GM19397 (cell line): ENCODE results near the gene TGOLN2.

Experiments
- ATAC-seq: cut with Tn5 transposase; IDR thresholded peaks from one replicate; pipeline ENCODE4 v1.9.1; 2021; ENCODE audit warnings: mild to moderate bottlenecking, moderate library complexity; ENCODE audit not compliant: unreplicated experiment

TGOLN2 gene

DNA sequence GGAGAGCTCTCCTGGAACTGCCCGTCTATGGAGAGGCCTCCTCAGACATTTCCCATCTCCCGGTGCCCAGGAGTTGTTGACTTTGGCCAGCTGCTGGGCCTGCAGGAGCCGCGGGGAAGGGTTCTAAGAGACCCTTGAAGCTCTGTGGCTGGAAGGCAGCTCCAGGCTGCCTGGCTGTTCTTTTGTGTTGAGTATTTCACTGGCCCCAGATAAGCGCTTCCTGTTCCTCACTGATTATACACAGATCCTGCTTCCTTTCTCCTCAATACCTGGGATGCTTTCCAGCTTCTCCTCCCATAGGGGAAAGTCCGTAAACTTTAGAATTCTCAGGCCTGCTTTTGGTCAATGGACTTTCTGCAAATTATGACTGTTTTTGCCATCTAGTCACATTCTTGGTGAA is 57.8 kb downstream of the TGOLN2 start:
- ATAC-seq, result no peak
